Breast epithelium (tissue), 3 donors: Measurements from ENCODE around the gene BRDT.

Source experiments
- CTCF ChIP-seq, 3 donors: fragments of 450-650 bp; IDR thresholded peaks; one replicate each; pipeline ENCODE4 v1.5.1; 2016 to 2017; ENCODE audit warnings: antibody characterized with exemption in 3 of 3, mild to moderate bottlenecking in 3 of 3, moderate library complexity in 3 of 3
- POLR2A ChIP-seq: fragments of 450-650 bp; IDR thresholded peaks from one replicate; pipeline ENCODE4 v1.6.1; 2016; ENCODE audit warnings: antibody characterized with exemption, mild to moderate bottlenecking, moderate library complexity
- POLR2AphosphoS5 ChIP-seq, 3 donors: sonication (generic); formaldehyde crosslinking; IDR thresholded peaks; one replicate each; pipeline ENCODE4 v1.6.1; 2017; ENCODE audit warnings: antibody characterized with exemption in 3 of 3

- no peak for TF ChIP-seq POLR2A
- no peak for TF ChIP-seq POLR2AphosphoS5 (IDR thresholded peaks at IDR 0.05)
- no peak for TF ChIP-seq CTCF (IDR thresholded peaks at IDR 0.05)
Observed at GRCh38 chr1:92045766-92046495, 96.7 kb downstream of the BRDT start.
